BJ (cell line): ENCODE results near the gene CDH23. TPM values are rescaled to one million over a fixed set of nuclear protein-coding genes. Genes with fewer than 3 reads are reported as not detected.

Experiments
- CTCF ChIA-PET: fragments of 350-600 bp; formaldehyde crosslinking; extraction: SDS; loops from one replicate; lab custom pipeline; 2021; ENCODE audit warnings: antibody characterized with exemption, inconsistent platforms; lab: Yijun Ruan, JAX
- POLR2A ChIA-PET: fragments of 300-600 bp; sonication (Branson Sonifier 250); formaldehyde crosslinking; extraction: SDS; loops from one replicate; lab custom pipeline; 2021; ENCODE audit warnings: antibody characterized with exemption; lab: Charles Lee
- DNase-seq: peaks from one replicate; pipeline ENCODE4 v3.0.0-alpha.2; 2011; ENCODE audit warnings: low read depth
- H3K27me3 ChIP-seq: 2 replicates; pipeline ENCODE4 v1.6.0; 2011; ENCODE audit warnings: low read length; ENCODE audit not compliant: control insufficient read depth, insufficient read depth
- H3K36me3 ChIP-seq: 2 replicates; pipeline ENCODE4 v1.5.1; 2011; ENCODE audit warnings: low read length; ENCODE audit not compliant: control insufficient read depth, insufficient read depth
- H3K4me3 ChIP-seq: 2 replicates; pipeline ENCODE4 v1.5.1; 2011; ENCODE audit warnings: low read depth, mild to moderate bottlenecking, control low read depth, low read length
- polyA plus RNA-seq: library from polyadenylated mRNA; depleted of rRNA; stranded (reverse); fragments of >200 nt; gene quantifications from 2 replicates; pipeline ENCODE4 v1.2.3, GENCODE V29; 2011
- TF ChIP-seq, protein P1 (sequence below): IDR thresholded peaks from 2 replicates; pipeline ENCODE4 v1.5.1; 2011; ENCODE audit warnings: low read depth, mild to moderate bottlenecking, control low read depth, inconsistent platforms, low read length, moderate library complexity; ENCODE audit not compliant: insufficient read depth

The CDH23 gene
- polyA plus RNA-seq, 1 experiment, result 0.05 TPM

DNA sequence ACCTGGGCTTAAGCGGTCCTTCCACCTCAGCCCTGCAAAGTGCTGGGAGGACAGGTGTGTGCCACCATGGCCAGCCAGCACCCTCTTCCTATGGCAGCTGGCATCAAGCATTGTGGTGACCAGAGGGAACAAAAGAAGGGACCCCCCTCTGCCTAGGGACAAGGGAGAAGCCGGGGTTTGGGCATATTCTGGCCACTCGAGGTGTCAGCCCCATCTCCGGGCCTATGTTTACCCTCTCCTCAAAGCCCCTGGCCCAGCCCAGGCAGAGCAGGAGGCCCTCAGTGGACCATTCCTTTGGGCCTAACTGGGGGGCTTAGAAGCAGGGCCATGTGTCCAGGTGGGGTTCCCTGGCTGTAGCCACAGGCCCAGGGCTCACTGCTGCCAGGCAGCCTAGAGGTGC is 352.7 kb downstream of the CDH23 start:
- POLR2A ChIA-PET, result no interaction called here
- no peaks in the 10 kb centered on the region for H3K27me3 ChIP-seq
- H3K36me3 ChIP-seq, result peaks cover 40% of the 10 kb centered on the region
- CTCF ChIA-PET, result interaction anchor here (1.3 kb wide), 1 partner anchor 23 kb away, joined by 8 read pairs; the partner anchor contains the start of gene VSIR
- no peak for DNase-seq
- TF ChIP-seq, protein P1, sequence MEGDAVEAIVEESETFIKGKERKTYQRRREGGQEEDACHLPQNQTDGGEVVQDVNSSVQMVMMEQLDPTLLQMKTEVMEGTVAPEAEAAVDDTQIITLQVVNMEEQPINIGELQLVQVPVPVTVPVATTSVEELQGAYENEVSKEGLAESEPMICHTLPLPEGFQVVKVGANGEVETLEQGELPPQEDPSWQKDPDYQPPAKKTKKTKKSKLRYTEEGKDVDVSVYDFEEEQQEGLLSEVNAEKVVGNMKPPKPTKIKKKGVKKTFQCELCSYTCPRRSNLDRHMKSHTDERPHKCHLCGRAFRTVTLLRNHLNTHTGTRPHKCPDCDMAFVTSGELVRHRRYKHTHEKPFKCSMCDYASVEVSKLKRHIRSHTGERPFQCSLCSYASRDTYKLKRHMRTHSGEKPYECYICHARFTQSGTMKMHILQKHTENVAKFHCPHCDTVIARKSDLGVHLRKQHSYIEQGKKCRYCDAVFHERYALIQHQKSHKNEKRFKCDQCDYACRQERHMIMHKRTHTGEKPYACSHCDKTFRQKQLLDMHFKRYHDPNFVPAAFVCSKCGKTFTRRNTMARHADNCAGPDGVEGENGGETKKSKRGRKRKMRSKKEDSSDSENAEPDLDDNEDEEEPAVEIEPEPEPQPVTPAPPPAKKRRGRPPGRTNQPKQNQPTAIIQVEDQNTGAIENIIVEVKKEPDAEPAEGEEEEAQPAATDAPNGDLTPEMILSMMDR, result no peak
- no peak overlapping the region for H3K4me3 ChIP-seq

DNA sequence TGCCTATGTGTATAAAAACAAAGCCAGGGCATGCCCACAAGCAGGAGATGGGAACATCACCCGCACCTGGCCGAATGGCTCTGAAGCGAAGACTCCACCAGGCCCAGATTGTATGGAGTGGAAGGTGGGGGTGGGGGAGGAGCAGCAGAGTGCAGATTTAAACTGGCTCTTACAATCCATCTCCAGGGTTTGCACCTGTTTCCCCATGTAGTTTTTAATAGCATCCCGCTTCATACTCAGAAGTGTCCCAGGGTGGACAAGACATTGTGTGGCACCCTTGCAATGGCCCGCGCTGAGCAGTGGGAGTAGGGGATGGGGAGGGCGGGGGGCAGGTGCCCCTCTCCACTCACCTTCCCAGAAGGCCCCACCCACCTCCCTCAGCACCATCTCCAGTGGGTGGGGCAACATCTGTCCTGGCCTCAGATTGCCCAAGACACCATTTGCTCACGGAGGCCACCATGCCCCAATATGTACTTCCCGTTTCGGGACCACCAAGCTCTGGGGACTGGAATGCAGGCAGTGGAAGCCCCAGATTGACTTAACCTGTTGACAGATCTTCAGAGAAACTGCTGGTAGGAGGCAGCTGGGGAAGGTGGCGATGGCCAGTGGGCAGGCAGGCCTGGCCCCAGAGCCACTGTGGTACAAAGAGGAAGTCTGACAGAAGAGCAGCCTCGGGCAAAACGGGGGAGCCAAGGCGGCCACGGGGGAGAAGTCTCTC is 353.6 kb downstream of the CDH23 start:
- Histone ChIP-seq H3K4me3 (no peak overlapping the region), H3K27me3 (no peaks in the 10 kb centered on the region), H3K36me3 (peaks cover 45% of the 10 kb centered on the region)
- ChIA-PET CTCF (no interaction called here), POLR2A (no interaction called here)
- TF ChIP-seq, protein P1, result no peak
- DNase-seq, result no peak

DNA sequence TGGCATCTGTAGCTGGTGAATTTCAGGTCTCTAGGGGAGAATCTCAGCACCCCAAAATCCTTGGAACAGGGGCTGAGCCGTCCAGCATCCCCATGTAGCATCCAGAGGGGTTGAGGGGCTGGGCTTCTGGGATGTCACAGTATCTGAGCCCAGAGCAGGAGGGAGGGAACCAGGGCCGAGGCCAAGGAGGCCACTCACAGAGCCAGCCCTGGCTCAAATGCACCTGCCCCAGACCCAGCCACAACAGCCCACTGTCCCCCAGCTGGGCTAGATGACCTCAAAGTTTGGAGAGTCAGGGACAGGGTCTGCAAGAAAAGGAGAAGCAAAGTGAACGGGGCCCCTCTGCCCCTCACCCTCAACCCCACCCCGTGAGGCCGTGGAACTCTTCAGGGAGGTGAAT is 354.3 kb downstream of the CDH23 start:
- CTCF ChIA-PET, result no interaction called here
- POLR2A ChIA-PET, result no interaction called here
- Histone ChIP-seq H3K36me3 (peaks cover 49% of the 10 kb centered on the region), H3K4me3 (no peak overlapping the region), H3K27me3 (no peaks in the 10 kb centered on the region)
- TF ChIP-seq, protein P1, result no peak
- no peak for DNase-seq

DNA sequence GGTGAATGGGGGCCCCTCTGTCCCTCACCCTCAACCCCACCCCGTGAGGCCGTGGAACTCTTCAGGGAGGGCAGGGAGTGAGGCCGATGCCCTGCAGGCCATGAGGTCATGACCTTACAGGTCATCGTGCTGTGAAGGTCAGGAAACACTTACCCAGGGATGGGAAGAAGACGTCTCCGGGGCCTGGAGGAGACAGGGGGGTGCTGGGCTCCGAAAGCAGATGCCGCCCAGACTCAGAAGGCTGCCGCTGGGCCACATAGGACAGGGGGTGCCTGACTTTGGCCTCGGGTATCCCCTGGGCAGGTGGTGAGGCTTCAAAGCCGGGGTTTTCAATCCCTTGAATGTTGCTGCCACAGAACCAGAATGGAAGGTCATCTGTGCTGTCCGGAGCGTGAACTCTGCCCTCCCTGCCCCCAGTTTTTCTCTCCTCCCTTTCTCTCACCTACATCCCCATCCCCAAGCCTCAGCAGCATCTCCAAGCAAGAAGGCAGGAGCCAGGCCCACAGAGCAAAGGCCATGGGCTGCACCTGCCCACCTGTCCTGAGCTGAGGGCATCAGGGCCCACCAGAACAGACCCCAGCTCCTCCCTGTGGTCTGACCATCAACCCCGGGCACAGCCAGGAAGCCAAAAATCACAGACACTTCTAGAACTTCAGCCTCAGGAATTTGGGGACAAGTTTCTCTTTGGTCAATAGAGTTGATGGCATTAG is 354.9 kb downstream of the CDH23 start:
- H3K4me3 ChIP-seq, result no peak overlapping the region
- no peaks in the 10 kb centered on the region for H3K27me3 ChIP-seq
- no peak for DNase-seq
- H3K36me3 ChIP-seq, result peaks cover 49% of the 10 kb centered on the region
- ChIA-PET POLR2A (interaction anchor here (0.6 kb wide), 1 partner anchor 23 kb away, joined by 3 read pairs; no protein-coding TSS in a partner anchor), CTCF (interaction anchor here (1.3 to 1.8 kb wide), 3 partner anchors 21 to 55 kb away, joined by 3 to 7 read pairs (median 5); partner anchors contain the start of gene VSIR)
- TF ChIP-seq, protein P1, result no peak

DNA sequence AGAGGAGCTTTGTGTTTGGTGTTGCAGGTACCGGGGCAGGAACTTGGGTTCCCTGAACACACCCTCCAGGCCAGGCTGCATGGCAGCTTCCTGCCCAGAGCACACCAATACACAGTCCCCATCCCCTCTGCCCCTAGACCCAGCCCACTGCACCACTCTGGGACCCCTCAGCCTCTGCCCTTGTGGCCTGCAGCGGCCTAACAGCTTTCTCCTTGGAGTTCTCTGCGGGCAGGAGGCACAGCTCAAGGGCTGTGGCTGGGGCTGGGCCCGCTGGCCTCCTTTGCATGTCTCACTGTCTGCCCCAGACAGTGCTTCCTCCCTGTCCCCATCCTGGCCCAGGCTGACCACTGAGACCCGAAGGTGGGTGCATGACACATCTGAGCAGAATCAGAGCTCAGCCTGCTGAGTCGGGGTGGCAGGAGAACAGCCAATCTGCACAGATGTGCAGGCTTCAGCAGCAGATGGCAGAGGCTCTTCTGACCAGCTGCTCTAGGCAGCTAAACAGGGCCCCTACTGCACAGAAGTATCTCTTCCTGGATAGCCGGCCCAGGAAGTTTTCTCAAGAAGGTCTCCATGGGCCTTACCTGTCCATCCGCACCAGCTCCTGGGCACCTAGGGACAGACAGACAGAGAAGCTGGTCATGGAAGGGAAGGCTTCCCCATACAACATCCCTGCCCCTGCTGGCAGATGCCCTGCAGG is 355.8 kb downstream of the CDH23 start:
- Histone ChIP-seq H3K4me3 (no peak overlapping the region), H3K27me3 (no peaks in the 10 kb centered on the region), H3K36me3 (peaks cover 52% of the 10 kb centered on the region)
- TF ChIP-seq, protein P1, result no peak
- ChIA-PET CTCF (interaction anchor here (0.7 to 1.8 kb wide), 6 partner anchors 12 to 55 kb away, joined by 3 to 7 read pairs (median 3); partner anchors contain the start of gene VSIR), POLR2A (interaction anchor here (0.6 kb wide), 1 partner anchor 24 kb away, joined by 3 read pairs; no protein-coding TSS in a partner anchor)
- no peak for DNase-seq
